Upper lobe of left lung (tissue), 4 donors: Measurements from ENCODE around the gene SPATA12.

Experiments used
- POLR2A ChIP-seq, 4 donors: fragments of 450-650 bp; IDR thresholded peaks; one replicate each; pipeline ENCODE4 v1.5.1; 2016 to 2017; ENCODE audit warnings: antibody characterized with exemption in 4 of 4, mild to moderate bottlenecking in 2 of 4
- POLR2AphosphoS5 ChIP-seq, 2 donors: sonication (generic); formaldehyde crosslinking; IDR thresholded peaks; one replicate each; pipeline ENCODE4 v1.5.1; 2017; ENCODE audit warnings: antibody characterized with exemption in 2 of 2
- TF ChIP-seq, protein P1 (sequence below), 6 experiments: fragments of 450-650 bp in 4 of 6; fragments of 200-600 bp in 2 of 6; sonication (generic) in 2 of 6; IDR thresholded peaks; one replicate each; pipeline ENCODE4 v1.5.1; 2016 to 2019; ENCODE audit warnings: antibody characterized with exemption in 6 of 6

DNA sequence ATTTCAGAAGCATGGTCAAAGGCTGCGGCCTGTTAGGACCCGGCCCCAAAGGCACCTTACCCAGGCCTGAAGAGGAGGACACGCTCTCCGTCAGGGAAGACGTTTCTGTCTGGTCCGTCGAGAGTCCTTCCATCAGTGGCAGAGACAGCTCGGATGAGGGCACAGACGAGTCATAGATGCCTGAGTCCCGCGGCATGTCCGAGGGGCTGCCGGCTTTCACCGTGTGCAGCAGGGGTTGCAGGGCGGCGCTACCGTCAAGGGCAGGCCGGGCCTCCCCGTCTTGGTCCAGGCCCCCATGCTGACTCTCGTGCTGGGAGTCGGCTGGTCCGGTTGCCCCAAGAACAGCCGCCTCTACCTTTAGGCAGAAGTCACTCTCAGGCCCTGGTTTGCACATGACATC is 37.1 kb downstream of the SPATA12 start:
- TF ChIP-seq, protein P1, sequence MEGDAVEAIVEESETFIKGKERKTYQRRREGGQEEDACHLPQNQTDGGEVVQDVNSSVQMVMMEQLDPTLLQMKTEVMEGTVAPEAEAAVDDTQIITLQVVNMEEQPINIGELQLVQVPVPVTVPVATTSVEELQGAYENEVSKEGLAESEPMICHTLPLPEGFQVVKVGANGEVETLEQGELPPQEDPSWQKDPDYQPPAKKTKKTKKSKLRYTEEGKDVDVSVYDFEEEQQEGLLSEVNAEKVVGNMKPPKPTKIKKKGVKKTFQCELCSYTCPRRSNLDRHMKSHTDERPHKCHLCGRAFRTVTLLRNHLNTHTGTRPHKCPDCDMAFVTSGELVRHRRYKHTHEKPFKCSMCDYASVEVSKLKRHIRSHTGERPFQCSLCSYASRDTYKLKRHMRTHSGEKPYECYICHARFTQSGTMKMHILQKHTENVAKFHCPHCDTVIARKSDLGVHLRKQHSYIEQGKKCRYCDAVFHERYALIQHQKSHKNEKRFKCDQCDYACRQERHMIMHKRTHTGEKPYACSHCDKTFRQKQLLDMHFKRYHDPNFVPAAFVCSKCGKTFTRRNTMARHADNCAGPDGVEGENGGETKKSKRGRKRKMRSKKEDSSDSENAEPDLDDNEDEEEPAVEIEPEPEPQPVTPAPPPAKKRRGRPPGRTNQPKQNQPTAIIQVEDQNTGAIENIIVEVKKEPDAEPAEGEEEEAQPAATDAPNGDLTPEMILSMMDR (IDR thresholded peaks at IDR 0.05): no peak
- TF ChIP-seq POLR2AphosphoS5 (IDR thresholded peaks at IDR 0.05) (no peak), POLR2A (IDR thresholded peaks at IDR 0.05) (no peak)
